ENCODE results near the gene OR5AU1.

OR5AU1 gene

GRCh38 chr14:21142357-21142756 lies 13.5 kb downstream of the OR5AU1 start:
- Histone ChIP-seq H3K4me2 (ENCODE audit: low read length) (no peak overlapping the region), H3K4me1 (no peaks in the 10 kb centered on the region), H3K9me3 (ENCODE audit: control insufficient read depth, low read length) (no peaks in the 10 kb centered on the region), H3K36me3 (ENCODE audit: control insufficient read depth, insufficient read depth, low read length) (no peaks in the 10 kb centered on the region), H2AFZ (no peak overlapping the region), H3K79me2 (no peaks in the 10 kb centered on the region), H3K9ac (no peak overlapping the region), H3K4me3 (ENCODE audit: low read depth, low read length) (no peak overlapping the region), H3K27ac (no peak overlapping the region), H3K27me3 (ENCODE audit: control insufficient read depth, insufficient read depth, low read length) (no peaks in the 10 kb centered on the region)
- TF ChIP-seq CTCF (IDR thresholded peaks at IDR 0.05), result no peak

- H3K4me2 ChIP-seq (ENCODE audit: low read length), result no peak overlapping the region
- H3K9me3 ChIP-seq (ENCODE audit: control insufficient read depth, low read length), result no peaks in the 10 kb centered on the region
- peak; percentile 71 for TF ChIP-seq CTCF (IDR thresholded peaks at IDR 0.05)
- no peaks in the 10 kb centered on the region for H3K79me2 ChIP-seq
- no peaks in the 10 kb centered on the region for H3K27me3 ChIP-seq (ENCODE audit: control insufficient read depth, insufficient read depth, low read length)
- H3K27ac ChIP-seq, result no peak overlapping the region
- H3K4me1 ChIP-seq, result no peaks in the 10 kb centered on the region
- H3K36me3 ChIP-seq (ENCODE audit: control insufficient read depth, insufficient read depth, low read length), result no peaks in the 10 kb centered on the region
- no peak overlapping the region for H3K9ac ChIP-seq
- H2AFZ ChIP-seq, result no peak overlapping the region
- peak overlapping the region; percentile 9 for H3K4me3 ChIP-seq (ENCODE audit: low read depth, low read length)
Observed at GRCh38 chr14:21136024-21136423, 19.8 kb downstream of the OR5AU1 start.

- Histone ChIP-seq H2AFZ (no peak overlapping the region), H3K4me3 (ENCODE audit: low read depth, low read length) (no peak overlapping the region), H3K4me2 (ENCODE audit: low read length) (no peak overlapping the region), H3K9me3 (ENCODE audit: control insufficient read depth, low read length) (no peaks in the 10 kb centered on the region), H3K79me2 (no peaks in the 10 kb centered on the region), H3K27me3 (ENCODE audit: control insufficient read depth, insufficient read depth, low read length) (no peaks in the 10 kb centered on the region), H3K4me1 (no peaks in the 10 kb centered on the region), H3K36me3 (ENCODE audit: control insufficient read depth, insufficient read depth, low read length) (no peaks in the 10 kb centered on the region), H3K9ac (no peak overlapping the region), H3K27ac (no peak overlapping the region)
- no peak for TF ChIP-seq CTCF (IDR thresholded peaks at IDR 0.05)
Observed at GRCh38 chr14:21133901-21134300, 22.0 kb downstream of the OR5AU1 start.

GRCh38 chr14:21123429-21123828 lies 32.4 kb downstream of the OR5AU1 start:
- no peak overlapping the region for H3K9ac ChIP-seq
- no peak overlapping the region for H3K4me3 ChIP-seq (ENCODE audit: low read depth, low read length)
- H3K4me2 ChIP-seq (ENCODE audit: low read length), result no peak overlapping the region
- no peak overlapping the region for H3K27ac ChIP-seq
- H3K9me3 ChIP-seq (ENCODE audit: control insufficient read depth, low read length), result no peaks in the 10 kb centered on the region
- no peak overlapping the region for H2AFZ ChIP-seq
- H3K4me1 ChIP-seq, result no peaks in the 10 kb centered on the region
- H3K36me3 ChIP-seq (ENCODE audit: control insufficient read depth, insufficient read depth, low read length), result no peaks in the 10 kb centered on the region
- H3K27me3 ChIP-seq (ENCODE audit: control insufficient read depth, insufficient read depth, low read length), result no peaks in the 10 kb centered on the region
- no peaks in the 10 kb centered on the region for H3K79me2 ChIP-seq
- no peak for TF ChIP-seq CTCF (IDR thresholded peaks at IDR 0.05)

GRCh38 chr14:21121122-21121521 lies 34.7 kb downstream of the OR5AU1 start:
- Histone ChIP-seq H3K4me1 (no peaks in the 10 kb centered on the region), H2AFZ (no peak overlapping the region), H3K79me2 (no peaks in the 10 kb centered on the region), H3K9ac (no peak overlapping the region), H3K4me2 (ENCODE audit: low read length) (no peak overlapping the region), H3K27ac (no peak overlapping the region), H3K36me3 (ENCODE audit: control insufficient read depth, insufficient read depth, low read length) (no peaks in the 10 kb centered on the region), H3K4me3 (ENCODE audit: low read depth, low read length) (no peak overlapping the region), H3K9me3 (ENCODE audit: control insufficient read depth, low read length) (no peaks in the 10 kb centered on the region), H3K27me3 (ENCODE audit: control insufficient read depth, insufficient read depth, low read length) (no peaks in the 10 kb centered on the region)
- no peak for TF ChIP-seq CTCF (IDR thresholded peaks at IDR 0.05)

Measured in parathyroid adenoma (tissue), 2 donors.